ENCODE measurements around the gene CEP68.

GRCh38 chr2:65024149-65024829 is 31.9 kb upstream of the CEP68 start:
- no peak for TF ChIP-seq ZNF274 (IDR thresholded peaks at IDR 0.05; ENCODE audit: low read depth, low read length)
- no peak for TF ChIP-seq YY1 (IDR thresholded peaks at IDR 0.05; ENCODE audit: insufficient read depth, insufficient read length)

All from NT2/D1 (cell line).